BJ (cell line): ENCODE measurements around the gene CDK14. TPM values are rescaled to one million over a fixed set of nuclear protein-coding genes. Genes with fewer than 3 reads are reported as not detected.
"Not testable (repeated sequence)": the region's sequence is repeated elsewhere in the genome, so short reads cannot be mapped to it uniquely, and the experiment has no call there.

ENCODE experiments used
- CTCF ChIA-PET: fragments of 350-600 bp; formaldehyde crosslinking; extraction: SDS; loops from one replicate; lab custom pipeline; 2021; ENCODE audit warnings: antibody characterized with exemption, inconsistent platforms; lab: Yijun Ruan, JAX
- POLR2A ChIA-PET: fragments of 300-600 bp; sonication (Branson Sonifier 250); formaldehyde crosslinking; extraction: SDS; loops from one replicate; lab custom pipeline; 2021; ENCODE audit warnings: antibody characterized with exemption; lab: Charles Lee
- DNase-seq: peaks from one replicate; pipeline ENCODE4 v3.0.0-alpha.2; 2011; ENCODE audit warnings: low read depth
- H3K27me3 ChIP-seq: 2 replicates; pipeline ENCODE4 v1.6.0; 2011; ENCODE audit warnings: low read length; ENCODE audit not compliant: control insufficient read depth, insufficient read depth
- H3K36me3 ChIP-seq: 2 replicates; pipeline ENCODE4 v1.5.1; 2011; ENCODE audit warnings: low read length; ENCODE audit not compliant: control insufficient read depth, insufficient read depth
- H3K4me3 ChIP-seq: 2 replicates; pipeline ENCODE4 v1.5.1; 2011; ENCODE audit warnings: low read depth, mild to moderate bottlenecking, control low read depth, low read length
- polyA plus RNA-seq: library from polyadenylated mRNA; depleted of rRNA; stranded (reverse); fragments of >200 nt; gene quantifications from 2 replicates; pipeline ENCODE4 v1.2.3, GENCODE V29; 2011
- TF ChIP-seq, protein P1 (sequence below): IDR thresholded peaks from 2 replicates; pipeline ENCODE4 v1.5.1; 2011; ENCODE audit warnings: low read depth, mild to moderate bottlenecking, control low read depth, inconsistent platforms, low read length, moderate library complexity; ENCODE audit not compliant: insufficient read depth

CDK14 gene
- polyA plus RNA-seq, 1 experiment: 6.7 TPM

DNA sequence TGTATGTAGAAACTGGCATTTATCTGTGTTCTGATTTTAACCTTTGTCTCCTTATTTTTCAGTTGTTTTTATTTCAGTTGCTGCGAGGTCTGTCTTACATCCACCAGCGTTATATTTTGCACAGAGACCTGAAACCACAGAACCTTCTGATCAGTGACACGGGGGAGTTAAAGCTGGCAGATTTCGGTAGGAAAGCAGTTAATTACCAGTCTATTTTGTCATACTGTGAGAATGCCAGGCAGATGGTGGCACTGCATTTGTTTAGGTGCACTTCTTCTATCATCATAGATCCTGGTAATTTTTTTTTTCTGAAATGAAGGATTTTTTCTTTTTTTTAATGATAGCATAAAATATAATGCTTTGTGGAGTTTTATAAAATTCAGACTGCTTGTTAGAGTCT lies 321.4 kb downstream of the CDK14 start:
- ChIA-PET CTCF (no interaction called here), POLR2A (no interaction called here)
- H3K4me3 ChIP-seq: no peak overlapping the region
- H3K36me3 ChIP-seq: no peaks in the 10 kb centered on the region
- TF ChIP-seq, protein P1, sequence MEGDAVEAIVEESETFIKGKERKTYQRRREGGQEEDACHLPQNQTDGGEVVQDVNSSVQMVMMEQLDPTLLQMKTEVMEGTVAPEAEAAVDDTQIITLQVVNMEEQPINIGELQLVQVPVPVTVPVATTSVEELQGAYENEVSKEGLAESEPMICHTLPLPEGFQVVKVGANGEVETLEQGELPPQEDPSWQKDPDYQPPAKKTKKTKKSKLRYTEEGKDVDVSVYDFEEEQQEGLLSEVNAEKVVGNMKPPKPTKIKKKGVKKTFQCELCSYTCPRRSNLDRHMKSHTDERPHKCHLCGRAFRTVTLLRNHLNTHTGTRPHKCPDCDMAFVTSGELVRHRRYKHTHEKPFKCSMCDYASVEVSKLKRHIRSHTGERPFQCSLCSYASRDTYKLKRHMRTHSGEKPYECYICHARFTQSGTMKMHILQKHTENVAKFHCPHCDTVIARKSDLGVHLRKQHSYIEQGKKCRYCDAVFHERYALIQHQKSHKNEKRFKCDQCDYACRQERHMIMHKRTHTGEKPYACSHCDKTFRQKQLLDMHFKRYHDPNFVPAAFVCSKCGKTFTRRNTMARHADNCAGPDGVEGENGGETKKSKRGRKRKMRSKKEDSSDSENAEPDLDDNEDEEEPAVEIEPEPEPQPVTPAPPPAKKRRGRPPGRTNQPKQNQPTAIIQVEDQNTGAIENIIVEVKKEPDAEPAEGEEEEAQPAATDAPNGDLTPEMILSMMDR: no peak
- DNase-seq: no peak
- H3K27me3 ChIP-seq: no peaks in the 10 kb centered on the region

DNA sequence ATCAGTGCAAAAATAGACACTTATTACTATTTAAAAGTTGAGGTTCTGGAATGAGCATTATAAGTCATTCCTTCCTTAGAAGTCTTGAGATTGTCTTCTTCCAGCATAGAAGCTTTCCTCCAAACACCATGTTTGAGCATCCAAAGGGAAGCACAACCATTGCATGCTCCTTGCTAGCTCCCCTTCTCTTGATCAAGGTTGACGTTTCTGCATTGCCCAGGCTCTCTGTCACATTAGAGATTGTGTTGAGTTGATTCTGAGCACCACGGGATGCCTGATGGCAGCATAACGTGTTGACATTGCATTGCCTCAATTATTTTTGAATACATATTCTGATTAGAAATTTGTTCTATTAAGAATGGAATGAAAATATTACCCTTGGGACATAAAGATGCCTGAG lies 322.2 kb downstream of the CDK14 start:
- no peaks in the 10 kb centered on the region for H3K27me3 ChIP-seq
- CTCF ChIA-PET: no interaction called here
- POLR2A ChIA-PET: no interaction called here
- TF ChIP-seq, protein P1: no peak
- no peak for DNase-seq
- H3K4me3 ChIP-seq: no peak overlapping the region
- H3K36me3 ChIP-seq: no peaks in the 10 kb centered on the region

DNA sequence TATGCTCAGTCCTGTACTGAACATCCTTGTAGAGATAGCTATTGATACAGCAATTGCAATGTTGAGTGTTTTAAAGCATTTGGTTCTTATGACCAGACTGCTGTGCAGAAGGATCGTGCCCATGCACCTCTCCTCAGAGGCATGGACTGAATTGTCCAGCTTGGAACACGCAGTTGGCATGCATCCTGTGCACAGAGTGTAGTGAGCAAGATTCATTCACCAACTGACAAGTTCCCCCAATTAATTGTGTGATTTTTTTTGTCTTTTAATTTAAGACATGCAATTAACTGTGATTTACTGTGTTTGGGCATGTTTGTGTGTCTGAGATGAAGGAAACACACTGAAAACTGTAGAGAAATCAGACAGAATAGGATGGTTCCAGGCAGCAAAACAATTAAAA lies 323.7 kb downstream of the CDK14 start:
- Histone ChIP-seq H3K36me3 (no peaks in the 10 kb centered on the region), H3K4me3 (no peak overlapping the region), H3K27me3 (no peaks in the 10 kb centered on the region)
- DNase-seq: no peak
- ChIA-PET POLR2A (no interaction called here), CTCF (interaction anchor here (1.3 kb wide), 1 partner anchor 17 kb away, joined by 3 read pairs; no protein-coding TSS in a partner anchor)
- TF ChIP-seq, protein P1: no peak

- POLR2A ChIA-PET: no interaction called here
- Histone ChIP-seq H3K27me3 (no peaks in the 10 kb centered on the region), H3K36me3 (no peaks in the 10 kb centered on the region), H3K4me3 (no peak overlapping the region)
- CTCF ChIA-PET: interaction anchor here (1.3 kb wide), 1 partner anchor 17 kb away, joined by 3 read pairs; no protein-coding TSS in a partner anchor
- DNase-seq: no peak
- TF ChIP-seq, protein P1: no peak
Measured at GRCh38 chr7:90920336-90920735, 324.2 kb downstream of the CDK14 start.

DNA sequence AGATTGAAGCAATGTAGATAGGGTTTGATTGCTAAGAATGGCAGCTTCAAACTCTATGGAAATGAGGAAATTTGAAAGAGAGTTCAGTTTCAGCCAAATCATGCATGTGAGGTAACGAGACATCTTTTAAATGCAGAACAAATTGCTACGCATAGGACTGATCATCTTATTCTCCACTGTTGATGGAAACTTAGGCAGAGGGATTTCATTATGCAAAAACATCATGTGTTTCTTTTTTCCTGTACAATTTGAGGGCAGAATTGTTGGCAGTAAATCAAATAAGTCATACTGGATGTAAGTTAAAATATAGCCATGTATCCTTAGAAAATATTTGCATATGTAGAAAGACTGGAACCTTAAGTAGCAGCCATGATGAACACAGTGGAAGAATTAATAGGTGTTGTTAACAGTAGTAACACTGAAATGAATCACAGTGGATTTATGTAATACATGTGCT lies 327.4 kb downstream of the CDK14 start:
- no peak for DNase-seq
- TF ChIP-seq, protein P1: no peak
- H3K4me3 ChIP-seq: no peak overlapping the region
- ChIA-PET CTCF (interaction anchor here (1.2 kb wide), 1 partner anchor 111 kb away, joined by 3 read pairs; no protein-coding TSS in a partner anchor), POLR2A (no interaction called here)
- H3K36me3 ChIP-seq: no peaks in the 10 kb centered on the region
- no peaks in the 10 kb centered on the region for H3K27me3 ChIP-seq

DNA sequence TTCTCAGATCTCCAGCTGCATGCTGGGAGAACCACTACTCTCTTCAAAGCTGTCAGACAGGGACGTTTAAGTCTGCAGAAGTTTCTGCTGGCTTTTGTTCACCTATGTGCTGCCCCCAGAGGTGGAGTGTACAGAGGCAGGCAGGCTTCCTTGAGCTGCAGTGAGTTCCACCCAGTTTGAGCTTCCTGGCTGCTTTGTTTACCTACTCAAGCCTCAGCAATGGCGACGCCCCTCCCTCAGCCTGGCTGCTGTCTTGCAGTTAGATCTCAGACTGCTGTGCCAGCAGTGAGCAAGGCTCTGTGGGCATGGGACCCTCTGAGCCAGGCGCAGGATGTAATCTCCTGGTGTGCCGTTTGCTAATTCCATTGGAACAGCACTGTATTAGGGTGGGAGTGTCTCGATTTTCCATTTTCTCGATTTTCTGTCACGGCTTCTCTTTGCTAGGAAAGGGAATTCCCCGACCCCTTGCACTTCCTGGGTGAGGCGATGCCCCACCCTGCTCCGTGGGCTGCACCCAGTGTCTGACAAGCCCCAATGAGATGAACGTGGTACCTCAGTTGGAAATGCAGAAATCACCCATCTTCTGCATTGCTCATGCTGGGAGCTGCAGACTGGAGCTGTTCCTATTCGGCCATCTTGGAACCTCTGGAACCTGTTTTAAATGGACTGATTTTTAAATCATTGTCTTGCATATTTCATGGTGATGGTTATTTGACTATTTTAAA lies 332.7 kb downstream of the CDK14 start:
- H3K27me3 ChIP-seq, H3K4me3 ChIP-seq, DNase-seq, H3K36me3 ChIP-seq, POLR2A ChIA-PET: not testable (repeated sequence)
- CTCF ChIA-PET: interaction anchor here (1.0 kb wide), 1 partner anchor 35 kb away, joined by 3 read pairs; no protein-coding TSS in a partner anchor
